Measurements from ENCODE around the gene BAG2. TPM values are rescaled to one million over a fixed set of nuclear protein-coding genes. Genes with fewer than 3 reads are reported as not detected.

Gene BAG2
- total RNA-seq, result 11.6 TPM

DNA sequence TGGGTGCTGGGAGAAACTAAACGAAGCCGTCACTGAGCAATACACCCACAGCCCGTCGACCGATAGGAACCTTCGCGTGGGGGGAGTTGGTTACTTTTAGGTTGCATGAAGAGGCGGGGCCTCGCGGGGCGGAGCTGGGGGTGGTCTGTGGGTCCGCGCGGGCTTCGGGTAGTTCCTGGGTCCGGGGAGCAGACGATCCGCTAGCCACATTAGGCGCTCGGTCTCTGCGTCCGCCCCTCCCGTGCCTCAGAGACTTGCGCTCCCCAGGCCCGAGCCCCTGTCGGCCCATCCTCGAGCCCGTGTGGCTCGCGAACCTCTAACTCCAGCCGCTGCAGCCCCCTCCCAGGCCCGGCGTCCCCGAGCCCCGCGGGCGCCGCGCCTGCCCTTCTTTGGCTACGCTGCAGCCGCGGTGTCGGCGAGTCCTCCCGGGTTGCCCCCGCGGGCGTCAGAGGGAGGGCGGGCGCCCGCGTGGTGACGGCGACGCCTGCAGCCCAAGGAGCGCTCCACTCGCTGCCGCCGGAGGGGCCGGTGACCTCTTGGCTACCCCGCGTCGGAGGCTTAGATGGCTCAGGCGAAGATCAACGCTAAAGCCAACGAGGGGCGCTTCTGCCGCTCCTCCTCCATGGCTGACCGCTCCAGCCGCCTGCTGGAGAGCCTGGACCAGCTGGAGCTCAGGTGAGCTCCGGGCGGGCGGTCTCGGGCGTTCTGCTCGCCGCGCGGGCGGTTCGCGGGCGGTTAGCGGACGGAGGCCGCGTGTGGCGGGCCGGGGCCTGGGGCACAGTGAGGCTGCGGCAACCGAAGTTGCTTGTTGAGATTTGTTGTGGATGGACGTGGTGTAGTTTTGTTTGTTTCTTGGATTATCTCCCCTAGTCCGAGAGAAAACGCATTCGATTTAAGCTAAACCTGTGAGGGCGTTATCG, at the start of gene BAG2:
TSS of gene BAG2 (plus strand) at position 191 of the 920 bp plus-strand sequence. CDS start at position 563, 372 bp downstream.
- DNase-seq, result peak; percentile 91

DNA sequence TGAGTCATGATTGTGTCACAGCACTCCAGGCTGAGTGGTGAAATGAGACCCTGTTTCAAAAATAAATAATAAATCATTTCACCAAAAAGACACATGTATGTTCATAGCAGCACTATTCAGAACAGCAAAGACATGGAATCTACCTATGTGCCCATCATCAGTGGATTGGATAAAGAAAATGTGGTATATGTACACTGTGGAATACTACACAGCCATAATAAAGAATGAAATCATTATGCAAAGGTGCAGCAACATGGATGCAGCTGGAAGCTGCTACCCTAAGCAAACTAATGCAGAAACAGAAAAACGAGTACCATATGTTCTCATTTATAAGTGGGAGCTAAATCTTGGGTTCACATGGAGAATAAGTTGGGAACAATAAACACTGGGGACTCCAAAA, 49.0 kb upstream of the BAG2 start:
- DNase-seq, result no peak

DNA sequence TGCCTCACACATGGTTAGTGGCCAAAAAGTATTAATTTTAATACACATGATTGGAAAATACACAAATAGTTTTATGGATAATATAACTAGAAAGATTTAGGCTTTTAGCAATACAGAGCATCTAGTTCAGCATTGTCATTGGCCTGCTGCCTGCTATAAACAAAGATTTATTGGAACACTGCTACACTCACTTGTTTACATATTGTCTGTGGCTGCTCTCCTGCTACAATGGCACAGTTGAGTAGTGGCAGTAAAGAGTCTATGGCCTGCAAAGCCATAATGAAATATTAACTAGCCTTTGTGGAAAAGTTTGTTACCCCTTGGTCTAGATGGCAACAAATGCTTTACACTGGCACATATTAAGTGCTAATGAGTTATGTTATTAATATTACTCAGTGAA, 44.4 kb upstream of the BAG2 start:
- no peak for DNase-seq

DNA sequence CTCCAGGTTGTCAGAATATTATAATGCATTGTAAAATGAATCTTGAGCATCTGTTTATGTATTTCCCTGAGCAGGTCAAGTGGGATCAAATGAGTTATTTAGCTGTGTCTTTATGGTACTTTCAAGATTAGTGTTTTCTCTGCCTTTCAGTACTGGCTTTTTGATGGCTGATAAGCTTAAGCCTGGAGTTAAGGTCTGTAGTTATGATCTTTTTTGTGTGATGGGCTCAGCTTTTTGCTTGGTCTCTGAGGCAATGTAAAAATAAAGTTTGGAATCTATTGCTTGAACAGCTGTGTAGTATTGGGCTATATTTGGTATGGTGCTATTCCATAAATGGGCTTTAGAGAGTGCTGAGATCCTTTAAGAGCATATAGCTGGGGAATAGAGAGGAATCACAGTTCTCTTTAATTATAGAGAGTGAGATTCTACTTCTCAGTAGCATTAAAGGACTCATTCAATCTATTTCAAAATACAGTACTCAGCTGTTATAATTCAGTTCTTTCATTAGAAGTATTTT, 41.4 kb upstream of the BAG2 start:
- peak; percentile 32 for DNase-seq

DNA sequence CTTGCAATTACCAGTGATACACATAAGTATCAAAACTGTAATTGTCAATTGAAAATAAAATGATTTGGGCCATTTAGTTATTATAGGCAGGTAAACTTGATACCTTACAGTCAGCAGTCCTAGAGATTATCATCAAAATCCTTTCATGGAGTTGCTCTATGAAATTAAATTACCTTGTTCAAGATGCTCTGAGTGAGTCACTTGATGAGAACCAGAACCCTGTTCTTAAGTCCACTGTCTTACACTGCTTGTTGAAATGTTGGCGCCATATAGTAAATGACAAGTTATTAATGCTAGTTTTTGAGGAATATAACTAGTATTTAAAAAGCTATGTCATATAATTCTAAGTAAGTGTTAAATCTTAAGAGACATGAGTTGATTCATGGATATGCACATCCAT, 37.2 kb upstream of the BAG2 start:
- DNase-seq, result peak; percentile 6

DNA sequence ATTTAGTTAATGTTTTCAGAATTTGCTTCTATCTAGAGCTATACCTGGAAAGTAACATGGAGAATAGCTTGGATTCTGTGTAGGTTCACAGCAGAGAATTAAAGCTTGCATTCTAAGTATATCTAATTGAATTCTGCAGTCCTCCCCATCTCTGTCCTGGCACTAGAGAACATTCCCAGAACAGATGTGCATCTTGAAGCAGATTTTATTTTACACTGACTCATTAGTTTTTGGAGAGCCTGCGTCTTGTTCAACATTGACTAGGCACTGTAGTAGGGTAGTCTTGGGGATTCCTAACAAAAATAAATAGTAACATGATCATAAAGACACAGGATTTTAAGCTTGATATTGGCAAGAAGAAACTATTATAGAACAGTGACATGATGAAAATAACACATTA, 36.2 kb upstream of the BAG2 start:
- peak; percentile 5 for DNase-seq

DNA sequence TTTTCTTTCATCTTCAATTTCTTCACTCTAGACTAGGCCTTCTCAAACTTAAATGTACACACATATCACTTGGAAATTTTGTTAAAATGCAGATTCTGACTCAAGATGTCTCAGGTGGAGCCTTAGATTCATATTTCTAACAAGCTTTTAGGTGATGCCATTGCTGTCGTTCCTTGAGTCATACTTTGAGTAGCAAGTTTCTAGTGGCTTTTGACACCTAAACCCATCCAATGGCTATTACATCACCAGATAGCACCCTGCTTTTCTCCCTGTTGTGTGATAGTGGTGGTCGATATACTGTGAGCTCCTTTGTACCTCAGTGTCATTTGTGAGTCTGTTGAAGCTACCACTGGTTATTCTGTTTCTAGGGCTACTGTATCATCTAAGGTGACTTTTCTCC, 34.8 kb upstream of the BAG2 start:
- DNase-seq, result no peak

DNA sequence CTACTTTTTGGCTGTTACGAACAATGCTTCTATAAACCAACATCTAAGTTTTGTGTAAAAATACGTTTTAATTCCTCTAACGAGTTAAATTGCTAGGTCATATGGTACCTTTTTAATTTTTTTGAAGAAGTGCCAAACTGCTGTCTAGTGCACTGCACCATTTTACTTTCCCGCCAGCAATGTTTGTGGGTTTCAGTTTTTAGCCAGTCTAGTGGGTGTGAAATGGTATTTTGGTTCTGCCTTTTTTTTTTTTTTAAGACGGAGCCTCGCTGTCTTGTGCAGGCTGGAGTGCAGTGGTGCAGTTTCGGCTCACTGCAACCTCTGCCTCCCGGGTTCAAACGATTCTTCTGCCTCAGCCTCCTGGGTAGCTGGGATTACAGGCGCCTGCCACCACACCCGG, 34.1 kb upstream of the BAG2 start:
- no peak for DNase-seq

DNA sequence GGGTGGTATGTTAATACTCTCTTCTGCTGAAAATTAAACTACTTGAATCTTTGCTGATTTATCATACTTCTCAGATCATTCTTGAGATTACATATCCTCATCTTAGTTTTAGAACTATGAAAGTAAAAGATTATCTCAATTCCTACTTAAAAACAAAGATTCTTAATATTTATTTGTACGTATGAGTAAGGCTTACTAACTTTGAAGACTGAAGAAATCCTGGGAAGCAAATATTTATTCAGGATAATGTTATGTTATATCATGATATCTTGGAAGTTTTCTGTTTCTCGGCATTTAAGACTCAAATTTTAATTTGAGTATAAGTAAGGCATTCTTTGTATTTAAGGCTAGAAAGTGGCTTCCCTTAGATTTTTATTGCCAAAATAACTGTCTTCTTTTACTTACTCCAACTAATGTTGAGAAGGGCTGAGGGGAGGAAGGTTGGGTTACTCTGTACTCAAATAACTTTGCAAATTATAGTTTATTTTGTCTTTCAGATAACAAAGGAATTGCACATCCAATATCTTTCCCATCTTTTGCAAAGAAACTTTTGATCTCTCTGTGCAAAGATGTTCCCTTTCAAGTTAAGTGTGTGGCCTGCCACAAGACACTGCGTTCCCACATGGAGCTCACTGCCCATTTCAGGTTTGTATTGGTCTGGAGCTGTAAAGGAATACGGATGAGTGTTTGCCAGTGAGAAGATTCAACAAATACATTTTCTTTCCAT, 30.5 kb upstream of the BAG2 start:
- DNase-seq, result no peak

DNA sequence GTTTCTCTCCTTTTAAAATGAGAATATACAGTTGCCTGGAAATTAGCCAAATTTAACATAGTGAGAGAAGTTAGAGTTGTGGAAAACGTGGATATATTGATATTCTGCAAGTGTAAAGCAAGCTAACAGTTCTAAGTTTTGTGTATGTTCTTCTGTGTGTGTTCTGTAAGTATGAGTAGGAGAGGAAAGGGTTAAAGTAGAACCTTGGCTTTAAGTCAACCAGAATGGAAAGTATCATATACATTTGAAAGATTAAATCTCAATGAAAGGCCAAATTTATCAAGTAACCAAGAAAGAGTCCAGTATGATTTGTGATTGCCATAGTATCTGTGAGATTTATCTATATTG, 30.0 kb upstream of the BAG2 start:
- no peak for DNase-seq

DNA sequence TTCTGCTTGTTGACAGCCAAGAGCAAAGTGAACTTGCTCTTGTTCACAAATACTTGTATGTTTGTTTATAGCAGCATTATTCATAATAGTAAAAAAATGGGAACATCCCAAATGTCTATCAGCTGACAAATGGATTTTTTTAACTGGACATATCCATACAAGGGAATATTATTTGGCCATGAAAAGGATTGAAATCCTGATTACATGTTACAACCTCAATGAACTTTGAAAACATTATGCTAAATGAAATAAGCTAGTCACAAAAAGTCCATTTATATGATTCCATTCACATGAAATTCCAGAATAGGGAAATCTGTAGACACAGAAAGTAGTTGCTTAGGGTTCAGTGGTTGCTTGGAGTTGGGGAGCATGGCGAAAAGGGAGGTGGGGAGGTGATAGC, 28.4 kb upstream of the BAG2 start:
- DNase-seq, result no peak

DNA sequence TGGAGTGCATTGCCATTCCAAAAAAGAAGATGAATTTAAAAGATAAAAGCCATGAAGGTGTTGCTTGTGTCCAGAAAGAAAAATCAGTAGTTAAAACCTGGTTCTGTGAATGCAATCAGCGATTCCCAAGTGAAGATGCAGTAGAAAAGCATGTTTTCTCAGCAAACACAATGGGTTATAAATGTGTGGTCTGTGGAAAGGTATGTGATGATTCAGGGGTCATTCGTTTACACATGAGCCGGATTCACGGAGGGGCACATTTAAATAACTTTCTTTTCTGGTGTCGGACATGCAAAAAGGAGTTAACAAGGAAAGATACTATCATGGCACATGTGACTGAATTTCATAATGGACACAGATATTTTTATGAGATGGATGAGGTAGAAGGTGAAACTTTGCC, 24.7 kb upstream of the BAG2 start:
- DNase-seq, result no peak

DNA sequence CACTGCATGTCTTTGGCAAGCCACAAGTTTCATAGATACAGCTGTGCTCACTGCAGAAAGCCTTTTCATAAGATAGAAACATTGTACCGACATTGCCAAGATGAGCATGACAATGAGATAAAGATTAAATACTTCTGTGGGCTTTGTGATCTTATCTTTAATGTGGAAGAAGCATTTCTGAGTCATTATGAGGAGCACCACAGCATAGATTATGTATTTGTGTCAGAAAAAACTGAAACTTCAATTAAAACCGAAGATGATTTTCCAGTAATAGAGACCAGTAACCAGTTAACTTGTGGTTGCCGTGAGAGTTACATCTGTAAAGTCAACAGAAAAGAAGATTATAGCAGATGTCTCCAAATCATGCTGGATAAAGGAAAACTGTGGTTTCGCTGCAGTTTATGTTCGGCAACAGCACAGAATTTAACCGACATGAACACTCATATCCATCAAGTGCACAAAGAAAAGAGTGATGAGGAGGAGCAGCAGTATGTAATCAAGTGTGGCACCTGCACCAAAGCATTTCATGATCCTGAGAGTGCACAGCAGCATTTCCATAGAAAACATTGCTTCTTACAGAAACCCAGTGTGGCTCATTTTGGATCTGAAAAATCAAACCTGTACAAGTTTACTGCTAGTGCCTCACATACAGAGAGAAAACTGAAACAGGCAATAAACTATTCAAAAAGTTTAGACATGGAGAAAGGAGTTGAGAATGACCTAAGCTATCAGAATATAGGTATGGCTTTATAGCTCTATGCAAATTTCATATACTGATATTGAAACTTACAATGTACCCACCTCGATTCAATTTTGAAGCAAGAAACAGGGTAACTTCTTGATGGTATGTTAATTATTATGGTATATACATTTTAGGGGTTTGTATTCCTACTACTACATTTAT, 23.9 kb upstream of the BAG2 start:
- no peak for DNase-seq

DNA sequence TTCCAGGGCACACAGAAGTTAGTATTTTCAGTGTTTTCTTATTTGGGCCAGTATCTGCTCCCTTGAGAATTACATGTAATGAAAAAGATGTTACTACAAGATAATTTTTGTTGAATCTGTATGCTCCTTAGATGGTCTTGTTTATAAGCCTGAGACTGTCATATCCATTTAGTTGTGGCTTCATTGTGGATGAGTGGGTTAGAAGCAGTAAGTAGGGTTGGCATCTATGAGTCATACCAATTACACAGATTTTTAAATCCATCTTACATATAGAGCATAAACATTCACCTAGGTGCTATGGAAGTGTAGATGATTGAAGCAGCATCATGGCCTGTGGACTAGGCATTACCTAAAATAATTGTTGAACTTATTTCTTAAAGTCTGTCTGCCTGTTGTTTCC, 13.5 kb upstream of the BAG2 start:
- DNase-seq, result no peak

DNA sequence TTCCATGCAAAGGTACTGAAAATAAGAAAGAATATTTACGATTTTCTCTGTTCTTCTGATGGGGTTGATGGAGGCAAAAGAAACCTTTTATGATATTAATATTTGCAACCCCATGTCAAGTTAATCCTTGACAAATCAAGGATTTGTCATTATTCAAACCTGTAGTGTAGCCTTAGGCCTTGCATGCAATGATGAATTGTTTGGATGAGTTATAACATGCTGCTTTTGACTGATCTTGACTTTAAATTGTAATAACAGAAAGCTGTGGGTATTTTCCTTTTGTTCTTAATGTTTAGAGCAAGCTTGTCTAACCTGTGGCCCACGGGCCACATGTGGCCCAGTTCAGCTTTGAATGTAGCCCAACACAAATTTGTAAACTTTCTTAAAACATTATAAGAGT, 13.0 kb upstream of the BAG2 start:
- no peak for DNase-seq

DNA sequence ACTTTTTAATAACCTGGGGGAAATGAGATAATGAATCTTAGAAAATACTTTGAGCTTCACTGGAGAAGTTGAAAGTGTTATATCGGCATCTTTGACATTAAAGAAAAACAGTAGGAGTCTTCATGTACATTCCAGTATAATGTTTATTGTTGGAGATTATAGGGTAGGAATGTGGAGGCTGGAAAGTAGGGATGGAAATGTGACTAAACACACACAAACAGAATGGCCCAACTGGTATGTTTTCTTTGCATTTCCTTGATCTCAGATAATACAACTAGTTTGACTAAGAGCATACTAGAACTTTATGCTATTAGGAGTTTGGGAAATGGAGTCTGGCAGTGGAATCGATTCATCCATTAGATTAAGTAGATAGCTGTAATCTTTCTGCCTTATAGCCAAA, 10.1 kb upstream of the BAG2 start:
- DNase-seq, result no peak

DNA sequence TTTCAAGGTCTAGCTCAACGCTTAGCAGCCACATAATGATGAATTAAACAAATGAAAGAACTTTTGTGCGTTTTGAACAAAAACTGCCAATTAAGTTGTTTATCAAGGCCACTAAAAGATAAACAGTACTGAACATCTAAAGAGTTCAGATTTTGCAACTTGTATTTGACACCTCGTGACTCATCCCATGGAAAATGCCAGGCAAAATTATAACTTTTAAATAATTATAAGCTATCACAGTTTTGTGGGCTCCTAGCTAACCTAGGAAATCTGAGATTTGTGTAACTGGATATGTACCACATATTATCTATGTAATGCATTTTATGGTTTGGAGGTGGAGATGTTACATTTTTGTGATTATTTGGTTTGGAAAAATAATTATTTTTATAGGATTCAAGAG, 9.6 kb upstream of the BAG2 start:
- DNase-seq, result no peak

DNA sequence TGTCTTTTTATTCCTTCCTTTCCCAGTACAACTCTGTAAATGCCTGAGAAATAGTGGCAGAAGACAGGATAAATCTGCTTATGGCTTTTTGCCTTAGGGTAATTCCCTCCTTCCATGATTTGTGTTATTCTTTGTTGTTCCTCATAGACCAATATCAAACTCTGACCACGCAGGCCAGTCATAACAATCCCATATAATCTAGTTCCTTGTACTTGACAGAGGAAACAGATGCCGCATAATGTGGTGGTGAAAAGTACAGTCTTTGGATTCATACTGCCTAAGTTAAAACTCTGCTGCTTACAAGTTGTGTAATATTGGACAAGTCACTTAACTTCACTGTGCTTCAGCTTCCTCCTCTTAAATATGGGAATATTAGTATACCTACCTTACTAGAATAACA, 8.2 kb upstream of the BAG2 start:
- DNase-seq, result no peak

DNA sequence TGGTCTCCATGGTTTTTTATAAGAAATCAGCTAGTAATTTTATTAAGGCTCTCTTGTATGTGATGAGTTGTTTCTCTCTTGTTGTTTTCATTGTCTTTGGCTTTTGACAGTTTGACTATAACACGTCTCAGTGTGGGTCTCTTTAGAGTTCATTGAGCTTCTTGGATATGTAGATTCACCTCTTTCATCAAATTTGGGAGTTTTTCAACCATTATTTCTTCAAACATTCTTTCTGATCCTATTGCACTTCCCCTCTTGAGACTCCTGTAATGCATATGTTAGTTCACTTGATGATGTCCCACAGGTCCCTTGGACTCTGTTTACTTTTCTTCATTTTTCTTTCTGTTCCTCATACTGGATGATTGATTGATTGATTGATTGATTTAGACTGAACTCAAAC, 7.0 kb upstream of the BAG2 start:
- no peak for DNase-seq

DNA sequence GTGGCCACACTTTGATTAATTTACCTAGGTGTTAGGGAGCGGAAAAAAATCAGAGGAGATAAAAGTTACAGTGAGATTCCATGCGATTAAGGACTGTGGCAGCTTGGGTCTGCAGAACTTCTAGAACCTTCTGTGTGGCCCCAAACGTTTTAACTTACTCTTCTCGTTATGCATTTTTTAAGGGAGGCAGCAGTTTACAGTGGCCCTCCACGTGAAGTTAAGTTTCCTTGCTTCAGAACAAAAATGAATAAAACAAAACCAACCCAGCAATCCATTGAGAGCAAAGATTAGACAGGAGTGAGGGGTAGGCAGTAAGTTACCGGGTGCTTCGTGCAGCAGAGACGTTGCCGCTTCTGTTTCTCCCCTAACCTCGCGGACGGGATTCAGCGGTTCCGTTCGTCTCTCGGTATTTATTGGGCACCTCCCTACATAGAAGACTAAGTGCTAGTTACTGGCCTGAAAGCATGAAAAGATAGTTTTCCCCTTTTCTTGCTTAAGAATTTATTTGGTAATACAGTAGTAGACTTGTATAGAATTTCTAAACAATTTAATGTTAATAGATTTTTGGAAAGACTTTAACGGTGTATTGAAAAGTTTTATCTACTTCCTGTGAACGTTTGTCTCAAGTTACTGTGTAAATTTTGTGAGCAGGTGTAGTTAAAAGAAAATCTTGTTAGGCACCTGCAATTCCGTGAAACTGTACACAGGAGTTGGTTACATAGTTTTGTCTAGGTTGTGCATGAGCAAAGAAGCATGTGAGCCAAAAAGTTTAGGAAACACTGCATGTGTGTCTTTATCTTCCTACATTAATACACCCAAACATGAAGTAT, 1.1 kb downstream of the BAG2 start:
- DNase-seq, result peak; percentile 42

DNA sequence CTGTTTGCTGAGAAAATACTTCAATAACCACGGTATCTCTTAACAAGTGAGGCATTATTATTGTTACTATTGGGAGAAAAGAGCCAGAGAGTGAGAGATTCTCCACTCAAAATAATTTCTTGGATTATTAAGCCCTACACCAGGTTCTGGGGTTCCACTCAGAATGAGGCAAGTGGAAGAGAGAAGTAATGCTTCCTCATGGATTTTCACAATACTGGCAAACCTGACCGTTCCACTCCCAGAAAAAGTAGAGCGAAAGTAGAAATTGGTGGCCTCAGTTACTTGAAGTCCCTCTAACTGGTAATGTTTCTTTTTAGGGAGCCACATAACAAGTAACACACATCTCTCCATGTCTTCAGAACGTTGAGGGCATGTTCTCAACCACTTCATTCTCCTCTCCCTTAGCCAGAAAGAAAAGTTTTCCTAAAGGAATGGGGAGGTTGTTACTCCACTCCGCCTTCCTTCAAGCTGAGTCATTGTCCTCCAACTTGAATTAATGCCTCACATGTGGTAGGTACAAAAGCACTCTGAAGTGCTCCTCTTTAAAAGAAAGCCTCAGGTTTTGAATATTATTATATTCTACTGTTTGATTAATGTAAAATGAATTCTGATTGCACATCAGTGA, 1.9 kb downstream of the BAG2 start:
- DNase-seq, result peak; percentile 17

Data from tongue (tissue), 2 donors.